C1 segment of cervical spinal cord (tissue), 14 donors: ENCODE results near the gene TNFRSF14.
"Not testable (repeated sequence)": the region's sequence is repeated elsewhere in the genome, so short reads cannot be mapped to it uniquely, and the experiment has no call there.

Experiments
- DNase-seq, 14 donors: peaks; one replicate each; lab custom pipeline; 2025; lab: John Stamatoyannopoulos, UW

TNFRSF14 gene

GRCh38 chr1:2553076-2553475, 3.1 kb upstream of the TNFRSF14 start:
- not testable (repeated sequence) for DNase-seq

DNA sequence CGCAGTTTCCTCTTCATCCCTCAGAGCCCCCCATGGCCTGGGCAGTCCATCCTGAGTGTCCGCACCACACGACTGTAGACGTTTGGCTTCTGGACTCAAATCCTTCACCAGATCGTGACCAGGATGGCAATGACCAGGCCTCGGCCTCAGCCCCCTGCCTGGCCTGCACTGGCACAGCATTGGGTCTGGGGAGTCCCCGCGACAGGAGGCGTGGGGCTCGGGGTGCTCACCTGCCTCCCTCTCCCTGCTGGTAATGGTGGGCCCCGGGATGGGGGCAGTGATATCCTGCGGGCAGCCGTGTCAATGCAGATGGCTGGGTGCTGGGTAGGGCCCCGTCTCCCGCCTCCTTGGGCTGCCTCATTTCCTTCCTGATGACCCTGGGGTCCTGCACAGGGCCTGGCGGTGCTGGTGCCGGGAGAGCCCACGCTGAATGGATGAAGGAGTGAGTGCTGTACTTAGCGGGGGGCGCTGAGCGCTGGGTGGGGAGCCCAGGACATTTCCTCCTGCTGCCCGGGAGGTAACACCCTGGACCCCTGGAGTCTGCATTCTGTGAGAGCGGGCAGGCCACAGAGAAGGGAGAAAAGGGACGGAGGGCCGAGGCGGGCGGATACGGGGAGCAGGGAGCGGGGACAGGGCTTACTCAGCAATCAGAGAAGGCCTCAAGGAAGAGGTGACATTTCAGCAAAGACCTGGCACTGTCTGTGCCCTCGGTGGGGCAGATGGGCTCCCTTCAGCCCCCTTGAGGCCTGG, 2.1 kb upstream of the TNFRSF14 start:
- DNase-seq = no peak

DNA sequence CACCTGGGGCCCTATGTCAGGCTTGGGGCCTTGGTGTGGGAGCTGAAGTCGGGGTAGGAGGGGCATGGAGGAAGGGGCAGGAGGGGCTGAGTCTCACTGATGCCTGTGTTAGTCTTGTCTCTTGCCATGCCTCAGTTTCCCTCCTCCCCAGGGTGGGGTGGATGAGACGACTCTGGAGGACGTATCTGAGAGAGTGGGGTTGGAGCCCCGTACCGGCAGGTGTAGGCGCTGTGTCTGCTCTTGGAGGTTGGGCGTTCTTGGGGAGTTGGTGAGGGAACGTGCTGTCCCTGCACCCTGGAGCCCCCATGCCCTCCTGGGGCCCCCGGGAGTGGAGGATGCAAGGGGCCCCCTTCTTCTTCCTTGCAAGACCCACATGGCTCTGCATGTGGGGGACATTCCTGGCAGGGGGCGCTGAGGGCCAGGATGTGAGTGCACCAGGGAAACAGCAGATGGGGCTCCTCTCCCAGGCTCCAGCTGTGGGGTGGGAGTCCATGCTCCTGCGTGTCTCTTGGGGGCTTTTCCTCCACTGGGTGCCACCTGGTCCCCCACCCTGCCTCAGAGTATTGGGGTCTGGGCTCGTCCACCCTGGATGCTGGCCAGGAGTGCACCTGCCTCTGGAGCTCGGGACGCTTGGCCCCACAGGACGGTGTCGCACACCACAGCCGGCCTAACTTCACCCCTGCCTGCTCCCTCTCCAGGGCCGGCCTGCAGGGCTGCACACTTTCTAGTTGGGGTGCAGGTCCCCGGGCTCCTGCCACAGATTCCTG, 1.4 kb upstream of the TNFRSF14 start:
- peak in 1 of 14 donors; percentile 24 for DNase-seq

DNA sequence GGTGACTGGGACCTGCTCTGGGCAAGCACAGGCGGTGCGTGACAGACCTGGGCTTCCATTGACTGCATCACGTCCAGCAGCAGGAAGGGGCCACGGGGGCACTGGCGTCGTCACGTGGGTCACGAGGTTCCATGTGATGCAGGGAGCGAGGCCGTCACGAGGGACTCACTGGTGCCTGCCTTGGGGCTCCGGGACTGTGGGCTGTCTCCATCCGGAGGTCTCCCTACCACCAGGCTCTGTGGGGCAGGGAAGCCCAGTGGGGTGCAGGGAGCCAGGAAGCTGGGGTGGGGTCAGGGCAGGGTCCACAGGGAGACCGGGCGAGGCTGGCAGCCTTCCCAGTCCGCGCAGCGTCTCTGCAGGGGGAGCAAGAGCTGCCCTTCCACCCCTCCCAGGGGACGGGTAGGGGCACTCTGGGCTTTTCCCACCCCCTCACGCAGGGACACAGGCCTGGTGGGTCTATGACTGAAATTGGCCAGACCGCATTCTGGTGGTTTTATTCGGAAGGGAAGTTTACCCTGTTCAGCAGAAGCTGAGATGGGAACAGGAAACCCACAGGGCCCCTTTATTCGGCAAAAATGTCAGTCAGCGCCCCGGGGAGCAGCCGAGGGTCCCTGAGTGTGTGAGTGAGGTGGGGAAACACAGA, 416 bp upstream of the TNFRSF14 start:
- DNase-seq = peak in 10 of 14 donors; percentile 22 to 65 (median 48)

- peak in 1 of 14 donors; percentile 51 for DNase-seq
Observed at GRCh38 chr1:2556678-2557481, 709 bp downstream of the TNFRSF14 start.

- no peak for DNase-seq
Observed at GRCh38 chr1:2557482-2558400, 1.6 kb downstream of the TNFRSF14 start.

GRCh38 chr1:2558420-2558819, 2.2 kb downstream of the TNFRSF14 start:
- no peak for DNase-seq

GRCh38 chr1:2558861-2559260, 2.7 kb downstream of the TNFRSF14 start:
- DNase-seq = no peak

- DNase-seq = no peak
Observed at GRCh38 chr1:2559509-2560298, 3.5 kb downstream of the TNFRSF14 start.

- no peak for DNase-seq
Observed at GRCh38 chr1:2560299-2561073, 4.3 kb downstream of the TNFRSF14 start.

DNA sequence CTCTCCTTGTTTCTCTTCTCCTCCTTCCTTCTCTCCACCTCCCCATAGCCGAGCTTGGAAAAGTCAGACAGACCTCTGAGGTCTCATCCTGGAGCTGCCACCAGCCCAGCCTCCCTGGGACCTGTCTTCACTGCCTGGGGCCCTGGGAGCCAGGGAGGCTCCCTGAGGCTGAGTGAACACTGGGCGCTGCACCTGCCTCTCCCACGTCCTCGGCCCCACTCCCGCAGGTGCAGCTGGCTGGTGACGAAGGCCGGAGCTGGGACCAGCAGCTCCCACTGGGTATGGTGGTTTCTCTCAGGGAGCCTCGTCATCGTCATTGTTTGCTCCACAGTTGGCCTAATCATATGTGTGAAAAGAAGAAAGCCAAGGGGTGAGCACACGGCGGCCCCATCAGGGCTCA, 5.3 kb downstream of the TNFRSF14 start:
- DNase-seq = no peak

- DNase-seq = no peak
Observed at GRCh38 chr1:2561898-2562895, 6.0 kb downstream of the TNFRSF14 start.

DNA sequence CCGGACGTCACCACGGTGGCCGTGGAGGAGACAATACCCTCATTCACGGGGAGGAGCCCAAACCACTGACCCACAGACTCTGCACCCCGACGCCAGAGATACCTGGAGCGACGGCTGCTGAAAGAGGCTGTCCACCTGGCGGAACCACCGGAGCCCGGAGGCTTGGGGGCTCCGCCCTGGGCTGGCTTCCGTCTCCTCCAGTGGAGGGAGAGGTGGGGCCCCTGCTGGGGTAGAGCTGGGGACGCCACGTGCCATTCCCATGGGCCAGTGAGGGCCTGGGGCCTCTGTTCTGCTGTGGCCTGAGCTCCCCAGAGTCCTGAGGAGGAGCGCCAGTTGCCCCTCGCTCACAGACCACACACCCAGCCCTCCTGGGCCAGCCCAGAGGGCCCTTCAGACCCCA, 7.0 kb downstream of the TNFRSF14 start:
- no peak for DNase-seq

- DNase-seq = no peak
Observed at GRCh38 chr1:2564006-2564814, 8.0 kb downstream of the TNFRSF14 start.

DNA sequence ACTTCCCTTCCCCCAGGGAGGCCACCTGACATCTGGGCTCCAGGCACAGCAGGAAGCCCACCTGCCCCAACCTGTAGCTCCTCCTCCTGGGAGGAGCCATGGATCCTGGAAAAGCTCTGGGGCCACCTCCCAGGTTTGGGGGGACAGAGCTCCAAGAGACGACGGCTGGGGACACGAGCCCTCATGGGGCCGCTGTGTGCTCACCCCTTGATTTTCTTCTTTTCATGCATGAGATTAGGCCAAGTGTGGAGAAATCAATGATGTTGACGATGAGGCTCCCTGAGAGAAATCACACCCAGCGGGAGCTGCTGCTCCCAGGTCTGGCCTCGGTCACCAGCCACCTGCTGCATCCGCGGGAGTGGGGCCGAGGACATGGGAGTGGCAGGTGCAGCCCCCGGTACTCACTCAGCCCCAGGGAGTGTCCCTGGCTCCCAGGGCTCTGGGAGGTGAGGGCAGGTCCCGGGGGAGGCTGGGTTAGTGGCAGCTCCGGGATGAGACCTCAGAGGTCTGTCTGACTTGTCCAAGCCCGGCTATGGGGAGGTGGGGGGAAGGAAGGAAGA, 8.7 kb downstream of the TNFRSF14 start:
- DNase-seq = no peak
